CD4-positive, alpha-beta T cell treated with Interleukin-17A for 4 hours (primary cell): ENCODE data around the gene ZNF28.
"Not testable (repeated sequence)": the region's sequence is repeated elsewhere in the genome, so short reads cannot be mapped to it uniquely, and the experiment has no call there.

ENCODE experiments used
- DNase-seq: peaks from one replicate; pipeline ENCODE4 v3.0.0-alpha.2; 2020; ENCODE audit warnings: mixed read lengths

ZNF28 gene

GRCh38 chr19:52756447-52756846 lies 65.0 kb downstream of the ZNF28 start:
- DNase-seq = not testable (repeated sequence)

- DNase-seq = no peak
Measured at GRCh38 chr19:52749780-52750179, 71.7 kb downstream of the ZNF28 start.

- peak; percentile 35 for DNase-seq
Measured at GRCh38 chr19:52748336-52748950, 73.0 kb downstream of the ZNF28 start.
